Breast epithelium (tissue), 3 donors: ENCODE measurements around the gene CYP4B1.

Source experiments
- POLR2A ChIP-seq: fragments of 450-650 bp; IDR thresholded peaks from one replicate; pipeline ENCODE4 v1.6.1; 2016; ENCODE audit warnings: antibody characterized with exemption, mild to moderate bottlenecking, moderate library complexity
- TF ChIP-seq, protein P1 (sequence below), 3 donors: fragments of 450-650 bp; IDR thresholded peaks; one replicate each; pipeline ENCODE4 v1.5.1; 2016 to 2017; ENCODE audit warnings: antibody characterized with exemption in 3 of 3, mild to moderate bottlenecking in 3 of 3, moderate library complexity in 3 of 3

DNA sequence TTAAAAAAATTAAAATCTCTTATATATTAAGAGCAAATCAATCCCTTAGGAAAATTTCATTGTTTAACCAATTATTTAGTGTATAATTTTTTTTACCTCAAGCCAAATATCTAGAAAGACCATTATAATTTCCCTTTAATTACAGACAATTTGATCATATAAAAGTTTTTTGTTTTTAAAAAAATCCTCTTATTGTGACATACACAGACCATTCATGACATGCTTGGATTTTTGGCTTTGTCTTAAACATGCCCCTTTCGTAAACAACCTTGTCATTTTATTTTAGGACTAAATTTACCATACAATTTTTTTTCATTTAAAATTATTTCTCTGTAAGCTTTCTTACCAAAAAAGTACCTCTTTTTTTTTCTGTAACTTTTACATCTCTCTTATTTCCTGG, 14.2 kb upstream of the CYP4B1 start:
- TF ChIP-seq, protein P1, sequence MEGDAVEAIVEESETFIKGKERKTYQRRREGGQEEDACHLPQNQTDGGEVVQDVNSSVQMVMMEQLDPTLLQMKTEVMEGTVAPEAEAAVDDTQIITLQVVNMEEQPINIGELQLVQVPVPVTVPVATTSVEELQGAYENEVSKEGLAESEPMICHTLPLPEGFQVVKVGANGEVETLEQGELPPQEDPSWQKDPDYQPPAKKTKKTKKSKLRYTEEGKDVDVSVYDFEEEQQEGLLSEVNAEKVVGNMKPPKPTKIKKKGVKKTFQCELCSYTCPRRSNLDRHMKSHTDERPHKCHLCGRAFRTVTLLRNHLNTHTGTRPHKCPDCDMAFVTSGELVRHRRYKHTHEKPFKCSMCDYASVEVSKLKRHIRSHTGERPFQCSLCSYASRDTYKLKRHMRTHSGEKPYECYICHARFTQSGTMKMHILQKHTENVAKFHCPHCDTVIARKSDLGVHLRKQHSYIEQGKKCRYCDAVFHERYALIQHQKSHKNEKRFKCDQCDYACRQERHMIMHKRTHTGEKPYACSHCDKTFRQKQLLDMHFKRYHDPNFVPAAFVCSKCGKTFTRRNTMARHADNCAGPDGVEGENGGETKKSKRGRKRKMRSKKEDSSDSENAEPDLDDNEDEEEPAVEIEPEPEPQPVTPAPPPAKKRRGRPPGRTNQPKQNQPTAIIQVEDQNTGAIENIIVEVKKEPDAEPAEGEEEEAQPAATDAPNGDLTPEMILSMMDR (IDR thresholded peaks at IDR 0.05), result no peak
- no peak for TF ChIP-seq POLR2A
